MCF 10A (cell line): ENCODE data around the gene TMEM37. TPM values are rescaled to one million over a fixed set of nuclear protein-coding genes. Genes with fewer than 3 reads are reported as not detected.

Source experiments
- BruUV-seq: library from RNA; stranded (reverse); fragments of 400-500 nt; replicated peaks from 2 replicates; lab custom pipeline; 2021; lab: Mats Ljungman, UMichigan
- CTCF ChIA-PET: fragments of 300-600 bp; sonication (Branson Sonifier 250); formaldehyde crosslinking; extraction: SDS; loops from one replicate; lab custom pipeline; 2021; ENCODE audit warnings: antibody characterized with exemption, inconsistent platforms; lab: Yijun Ruan, JAX
- POLR2A ChIA-PET: fragments of 300-600, 350-650 bp; sonication (Branson Sonifier 250); formaldehyde crosslinking; extraction: SDS; loops from one replicate; lab custom pipeline; 2020; ENCODE audit warnings: antibody characterized with exemption, inconsistent platforms; lab: Yijun Ruan, JAX
- DNase-seq: peaks from one replicate; pipeline ENCODE4 v3.0.0-alpha.2; 2018; ENCODE audit not compliant: unreplicated experiment
- H3K27ac Mint-ChIP-seq: one replicate; pipeline ENCODE4 v1.8.0; 2022; ENCODE audit warnings: mild to moderate bottlenecking, low read depth, mixed read lengths; ENCODE audit not compliant: unreplicated experiment
- H3K27me3 Mint-ChIP-seq: one replicate; pipeline ENCODE4 v1.8.0; 2022; ENCODE audit warnings: mixed read lengths; ENCODE audit not compliant: insufficient read depth, unreplicated experiment
- H3K36me3 Mint-ChIP-seq: one replicate; pipeline ENCODE4 v1.8.0; 2022; ENCODE audit warnings: mild to moderate bottlenecking, moderate library complexity, mixed read lengths; ENCODE audit not compliant: insufficient read depth, unreplicated experiment
- H3K4me1 Mint-ChIP-seq: one replicate; pipeline ENCODE4 v1.8.0; 2022; ENCODE audit warnings: mixed read lengths; ENCODE audit not compliant: insufficient read depth, unreplicated experiment
- H3K4me3 Mint-ChIP-seq: one replicate; pipeline ENCODE4 v1.8.0; 2022; ENCODE audit warnings: mild to moderate bottlenecking, moderate library complexity, mixed read lengths; ENCODE audit not compliant: unreplicated experiment
- H3K9me3 Mint-ChIP-seq: one replicate; pipeline ENCODE4 v1.8.0; 2022; ENCODE audit warnings: mixed read lengths; ENCODE audit not compliant: unreplicated experiment
- intact Hi-C: fragments of 100-400 bp; cut with micrococcal nuclease; formaldehyde crosslinking; loops from 2 replicates; pipeline ENCODE4 v1.14.1; 2022
- total RNA-seq: library from RNA; stranded (reverse); gene quantifications from 2 replicates; pipeline ENCODE4 v1.2.3, GENCODE V29; 2022
- TF ChIP-seq, protein P1 (sequence below): fragments of 200-600 bp; IDR thresholded peaks from one replicate; pipeline ENCODE4 v1.8.0; 2022; ENCODE audit warnings: antibody characterized with exemption, mild to moderate bottlenecking; ENCODE audit not compliant: unreplicated experiment

Gene TMEM37
- total RNA-seq, 1 experiment from 2014 or later: not detected

GRCh38 chr2:119421304-119421703 is 10.3 kb upstream of the TMEM37 start:
- H3K27me3 Mint-ChIP-seq: no peaks in the 10 kb centered on the region
- ChIA-PET CTCF (interaction anchor here (1.5 kb wide), 1 partner anchor 54 kb away, joined by 5 read pairs; no protein-coding TSS in a partner anchor), POLR2A (interaction anchor here (0.5 kb wide), 1 partner anchor 49 kb away, joined by 3 read pairs; no protein-coding TSS in a partner anchor)
- no peak for DNase-seq
- no TSS peak for BruUV-seq
- peaks cover 4% of the 10 kb centered on the region for H3K4me1 Mint-ChIP-seq
- no peaks in the 10 kb centered on the region for H3K9me3 Mint-ChIP-seq
- H3K27ac Mint-ChIP-seq: no peak overlapping the region
- TF ChIP-seq, protein P1, sequence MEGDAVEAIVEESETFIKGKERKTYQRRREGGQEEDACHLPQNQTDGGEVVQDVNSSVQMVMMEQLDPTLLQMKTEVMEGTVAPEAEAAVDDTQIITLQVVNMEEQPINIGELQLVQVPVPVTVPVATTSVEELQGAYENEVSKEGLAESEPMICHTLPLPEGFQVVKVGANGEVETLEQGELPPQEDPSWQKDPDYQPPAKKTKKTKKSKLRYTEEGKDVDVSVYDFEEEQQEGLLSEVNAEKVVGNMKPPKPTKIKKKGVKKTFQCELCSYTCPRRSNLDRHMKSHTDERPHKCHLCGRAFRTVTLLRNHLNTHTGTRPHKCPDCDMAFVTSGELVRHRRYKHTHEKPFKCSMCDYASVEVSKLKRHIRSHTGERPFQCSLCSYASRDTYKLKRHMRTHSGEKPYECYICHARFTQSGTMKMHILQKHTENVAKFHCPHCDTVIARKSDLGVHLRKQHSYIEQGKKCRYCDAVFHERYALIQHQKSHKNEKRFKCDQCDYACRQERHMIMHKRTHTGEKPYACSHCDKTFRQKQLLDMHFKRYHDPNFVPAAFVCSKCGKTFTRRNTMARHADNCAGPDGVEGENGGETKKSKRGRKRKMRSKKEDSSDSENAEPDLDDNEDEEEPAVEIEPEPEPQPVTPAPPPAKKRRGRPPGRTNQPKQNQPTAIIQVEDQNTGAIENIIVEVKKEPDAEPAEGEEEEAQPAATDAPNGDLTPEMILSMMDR: no peak
- no peak overlapping the region for H3K4me3 Mint-ChIP-seq
- no peaks in the 10 kb centered on the region for H3K36me3 Mint-ChIP-seq
- intact Hi-C loops: no loop called here

- CTCF ChIA-PET: interaction anchor here (0.6 kb wide), 2 partner anchors 12 to 53 kb away, joined by 3 to 4 read pairs; no protein-coding TSS in a partner anchor
- TF ChIP-seq, protein P1: no peak
- no peak for DNase-seq
- no peaks in the 10 kb centered on the region for H3K36me3 Mint-ChIP-seq
- H3K27me3 Mint-ChIP-seq: no peaks in the 10 kb centered on the region
- intact Hi-C loops: no loop called here
- no peak overlapping the region for H3K27ac Mint-ChIP-seq
- POLR2A ChIA-PET: interaction anchor here (0.5 kb wide), 1 partner anchor 48 kb away, joined by 3 read pairs; no protein-coding TSS in a partner anchor
- H3K9me3 Mint-ChIP-seq: no peaks in the 10 kb centered on the region
- peaks cover 9% of the 10 kb centered on the region for H3K4me1 Mint-ChIP-seq
- H3K4me3 Mint-ChIP-seq: no peak overlapping the region
- BruUV-seq: no TSS peak
These were observed 9.9 kb upstream of the TMEM37 start for GRCh38 chr2:119421741-119422140.

DNA sequence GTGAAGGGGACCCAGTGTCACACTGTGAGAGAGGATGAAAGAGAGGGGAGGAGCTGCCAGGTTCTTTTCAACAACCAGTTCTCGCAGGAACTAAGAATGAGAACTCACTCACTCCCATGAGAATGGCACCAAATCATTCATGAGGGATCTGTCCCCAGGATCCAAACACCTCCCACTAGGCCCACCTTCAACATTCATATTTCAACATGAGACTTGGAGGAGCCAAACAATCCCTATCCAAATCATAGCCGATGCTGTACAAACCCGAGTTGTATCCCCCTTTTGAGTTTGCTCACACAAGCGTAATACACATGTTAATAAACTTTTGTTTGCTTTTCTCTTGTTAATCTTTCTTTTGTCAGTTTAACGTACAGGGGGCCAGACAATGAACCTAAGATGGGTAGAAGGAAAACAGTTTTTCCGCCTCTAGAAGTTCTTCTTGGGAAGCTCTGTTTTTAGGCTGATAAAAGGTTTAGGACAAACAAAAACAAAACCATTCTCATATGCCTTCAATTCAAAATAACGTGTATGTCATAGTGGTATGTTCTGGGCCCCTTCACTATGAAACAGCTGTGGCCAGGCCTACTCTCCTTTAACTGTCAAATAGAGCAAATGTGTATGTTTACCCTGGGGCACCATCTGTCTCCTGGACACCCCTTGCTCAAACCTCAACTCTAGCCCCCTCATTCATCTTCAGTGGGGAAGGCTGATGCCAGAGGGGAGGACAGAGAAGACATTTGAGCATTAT is 9.1 kb upstream of the TMEM37 start:
- intact Hi-C loops: no loop called here
- Mint-ChIP-seq H3K27ac (no peak overlapping the region), H3K4me3 (no peak overlapping the region), H3K36me3 (no peaks in the 10 kb centered on the region), H3K9me3 (no peaks in the 10 kb centered on the region), H3K4me1 (peaks cover 13% of the 10 kb centered on the region), H3K27me3 (no peaks in the 10 kb centered on the region)
- CTCF ChIA-PET: interaction anchor here (0.6 kb wide), 2 partner anchors 13 to 53 kb away, joined by 3 to 4 read pairs; no protein-coding TSS in a partner anchor
- POLR2A ChIA-PET: interaction anchor here (0.6 kb wide), 1 partner anchor 548 kb away, joined by 3 read pairs; no protein-coding TSS in a partner anchor
- TF ChIP-seq, protein P1: no peak
- BruUV-seq: no TSS peak
- DNase-seq: no peak

DNA sequence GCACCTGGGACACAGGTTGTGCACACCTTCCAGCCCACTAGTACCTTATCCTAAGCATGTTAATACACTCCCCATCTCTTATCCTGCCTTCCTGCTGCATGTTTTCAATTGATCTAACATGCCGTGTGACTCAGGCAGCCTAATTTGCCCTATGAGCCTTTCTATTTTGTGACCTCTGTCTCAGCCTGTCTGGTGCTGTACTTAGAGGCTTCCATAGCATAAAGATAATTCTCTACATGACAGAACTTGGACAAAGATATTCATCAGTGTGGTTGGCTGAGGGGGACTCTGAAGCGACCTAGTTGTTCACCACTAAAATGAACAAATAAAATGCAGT is 8.6 kb upstream of the TMEM37 start:
- TF ChIP-seq, protein P1: no peak
- ChIA-PET CTCF (no interaction called here), POLR2A (interaction anchor here (0.6 kb wide), 1 partner anchor 549 kb away, joined by 3 read pairs; no protein-coding TSS in a partner anchor)
- Mint-ChIP-seq H3K27ac (no peak overlapping the region), H3K4me1 (peaks cover 13% of the 10 kb centered on the region), H3K9me3 (no peaks in the 10 kb centered on the region), H3K36me3 (no peaks in the 10 kb centered on the region), H3K27me3 (no peaks in the 10 kb centered on the region), H3K4me3 (no peak overlapping the region)
- intact Hi-C loops: no loop called here
- no peak for DNase-seq
- no TSS peak for BruUV-seq
